OCI-LY1 (cell line): ENCODE results near the gene ABLIM2.

Experiments used
- H2AFZ ChIP-seq: fragments of 200-600 bp; sonication (generic), shearing (Covaris generic); 2 replicates; pipeline ENCODE4 v1.6.0; 2014; ENCODE audit warnings: antibody characterized with exemption, mild to moderate bottlenecking, low read length
- H3F3A ChIP-seq: fragments of 200-600 bp; sonication (generic), shearing (Covaris generic); 2 replicates; pipeline ENCODE4 v1.6.0; 2014; ENCODE audit warnings: mild to moderate bottlenecking, antibody characterized with exemption, low read length, moderate library complexity; ENCODE audit not compliant: insufficient read depth
- H3K27ac ChIP-seq: fragments of 200-600 bp; sonication (generic); 2 replicates; pipeline ENCODE4 v1.5.1; 2014; ENCODE audit warnings: low read length, mixed run types, mild to moderate bottlenecking, low read depth; ENCODE audit not compliant: poor library complexity, severe bottlenecking
- H3K27me3 ChIP-seq: fragments of 200-600 bp; sonication (generic); 2 replicates; pipeline ENCODE4 v1.6.0; 2014; ENCODE audit warnings: antibody characterized with exemption, mild to moderate bottlenecking, low read length, moderate library complexity; ENCODE audit not compliant: insufficient read depth
- H3K36me3 ChIP-seq: fragments of 200-600 bp; sonication (generic); 2 replicates; pipeline ENCODE4 v1.6.1; 2014; ENCODE audit warnings: mild to moderate bottlenecking, antibody characterized with exemption, low read length, moderate library complexity, mixed read lengths; ENCODE audit not compliant: insufficient read depth
- H3K4me1 ChIP-seq: fragments of 200-600 bp; sonication (generic); 2 replicates; pipeline ENCODE4 v1.5.1; 2014; ENCODE audit warnings: mild to moderate bottlenecking, low read length, moderate library complexity; ENCODE audit not compliant: insufficient read depth, severe bottlenecking
- H3K4me2 ChIP-seq: fragments of 200-600 bp; sonication (generic), shearing (Covaris generic); 2 replicates; pipeline ENCODE4 v1.6.1; 2014; ENCODE audit warnings: low read length
- H3K4me3 ChIP-seq: fragments of 200-600 bp; sonication (generic); 2 replicates; pipeline ENCODE4 v1.5.1; 2014; ENCODE audit warnings: low read length, low read depth, mild to moderate bottlenecking, mixed read lengths; ENCODE audit not compliant: poor library complexity, severe bottlenecking
- H3K79me2 ChIP-seq: fragments of 200-600 bp; shearing (Covaris generic); 2 replicates; pipeline ENCODE4 v1.6.1; 2016; ENCODE audit warnings: mixed run types, low read length, mixed read lengths; ENCODE audit not compliant: insufficient read depth
- H3K9ac ChIP-seq: fragments of 200-600 bp; sonication (generic), shearing (Covaris generic); 2 replicates; pipeline ENCODE4 v1.6.1; 2014; ENCODE audit warnings: mild to moderate bottlenecking, low read length, mixed read lengths
- H3K9me2 ChIP-seq: fragments of 200-600 bp; sonication (generic), shearing (Covaris generic); 2 replicates; pipeline ENCODE4 v1.6.1; 2014; ENCODE audit warnings: low read depth, mild to moderate bottlenecking, low read length, mixed read lengths
- H3K9me3 ChIP-seq: fragments of 200-600 bp; shearing (Covaris generic); 2 replicates; pipeline ENCODE4 v1.6.1; 2014; ENCODE audit warnings: low read length, mixed read lengths
- H4K20me1 ChIP-seq: fragments of 200-600 bp; sonication (generic), shearing (Covaris generic); 2 replicates; pipeline ENCODE4 v1.6.0; 2016; ENCODE audit warnings: mild to moderate bottlenecking, low read length; ENCODE audit not compliant: insufficient read depth
- CTCF ChIP-seq: fragments of 200-600 bp; sonication (generic), shearing (Covaris generic); IDR thresholded peaks from 2 replicates; pipeline ENCODE4 v1.5.1; 2017; ENCODE audit warnings: mild to moderate bottlenecking, antibody characterized with exemption, low read length, moderate library complexity, mixed read lengths
- EZH2 ChIP-seq: fragments of 200-600 bp; sonication (generic), shearing (Covaris generic); IDR thresholded peaks from 2 replicates; pipeline ENCODE4 v1.8.0; 2017; ENCODE audit warnings: borderline replicate concordance, mixed run types, mild to moderate bottlenecking, antibody characterized with exemption, low read length, moderate library complexity, mixed read lengths

ABLIM2 gene

GRCh38 chr4:8079916-8080753 lies 78.5 kb downstream of the ABLIM2 start:
- TF ChIP-seq EZH2 (no peak), CTCF (no peak)
- no peaks in the 10 kb centered on the region for H4K20me1 ChIP-seq
- no peak overlapping the region for H3K4me2 ChIP-seq
- no peaks in the 10 kb centered on the region for H3K27me3 ChIP-seq
- H3F3A ChIP-seq, result no peaks in the 10 kb centered on the region
- no peaks in the 10 kb centered on the region for H3K79me2 ChIP-seq
- no peak overlapping the region for H3K27ac ChIP-seq
- H3K4me1 ChIP-seq, result peaks cover 6% of the 10 kb centered on the region
- H2AFZ ChIP-seq, result no peak overlapping the region
- H3K9ac ChIP-seq, result no peak overlapping the region
- no peaks in the 10 kb centered on the region for H3K9me2 ChIP-seq
- no peaks in the 10 kb centered on the region for H3K9me3 ChIP-seq
- no peak overlapping the region for H3K4me3 ChIP-seq
- H3K36me3 ChIP-seq, result no peaks in the 10 kb centered on the region

- Histone ChIP-seq H3K4me3 (no peak overlapping the region), H3K36me3 (no peaks in the 10 kb centered on the region), H3K27ac (no peak overlapping the region), H3K4me2 (no peak overlapping the region), H3F3A (no peaks in the 10 kb centered on the region), H3K27me3 (no peaks in the 10 kb centered on the region), H3K9ac (no peak overlapping the region), H2AFZ (no peak overlapping the region), H3K4me1 (peaks cover 6% of the 10 kb centered on the region), H3K79me2 (no peaks in the 10 kb centered on the region), H3K9me3 (no peaks in the 10 kb centered on the region), H3K9me2 (no peaks in the 10 kb centered on the region), H4K20me1 (no peaks in the 10 kb centered on the region)
- no peak for TF ChIP-seq EZH2
- TF ChIP-seq CTCF, result no peak
Observed at GRCh38 chr4:8079031-8079885, 79.4 kb downstream of the ABLIM2 start.

GRCh38 chr4:8078610-8079015 lies 80.0 kb downstream of the ABLIM2 start:
- no peaks in the 10 kb centered on the region for H3K36me3 ChIP-seq
- H3K9me3 ChIP-seq, result no peaks in the 10 kb centered on the region
- H3K9ac ChIP-seq, result no peak overlapping the region
- no peak overlapping the region for H2AFZ ChIP-seq
- TF ChIP-seq CTCF, result no peak
- TF ChIP-seq EZH2, result no peak
- H4K20me1 ChIP-seq, result no peaks in the 10 kb centered on the region
- no peaks in the 10 kb centered on the region for H3K9me2 ChIP-seq
- H3K4me1 ChIP-seq, result peaks cover 6% of the 10 kb centered on the region
- no peaks in the 10 kb centered on the region for H3K27me3 ChIP-seq
- no peaks in the 10 kb centered on the region for H3K79me2 ChIP-seq
- H3K4me3 ChIP-seq, result no peak overlapping the region
- no peaks in the 10 kb centered on the region for H3F3A ChIP-seq
- no peak overlapping the region for H3K4me2 ChIP-seq
- H3K27ac ChIP-seq, result no peak overlapping the region
